Retinal pigment epithelial cell (primary cell): ENCODE measurements around the gene NRL.
"Not testable (repeated sequence)": the region's sequence is repeated elsewhere in the genome, so short reads cannot be mapped to it uniquely, and the experiment has no call there.

Experiments used
- DNase-seq: peaks from one replicate; pipeline ENCODE4 v3.0.0-alpha.2; 2010; ENCODE audit warnings: low read depth
- H3K4me3 ChIP-seq: 2 replicates; pipeline ENCODE4 v1.5.1; 2011; ENCODE audit warnings: mild to moderate bottlenecking, low read length, control low read depth, moderate library complexity
- CTCF ChIP-seq: conservative IDR thresholded peaks from 2 replicates; pipeline ENCODE4 v1.5.1; 2011; ENCODE audit warnings: low read depth, low read length, control low read depth, inconsistent platforms

The NRL gene

GRCh38 chr14:24108336-24108874, 6.3 kb downstream of the NRL start:
- no peak for DNase-seq
- no peak for TF ChIP-seq CTCF
- H3K4me3 ChIP-seq = no peak overlapping the region

- H3K4me3 ChIP-seq = no peak overlapping the region
- TF ChIP-seq CTCF = no peak
- no peak for DNase-seq
These were observed 8.0 kb downstream of the NRL start for GRCh38 chr14:24106672-24107271.

DNA sequence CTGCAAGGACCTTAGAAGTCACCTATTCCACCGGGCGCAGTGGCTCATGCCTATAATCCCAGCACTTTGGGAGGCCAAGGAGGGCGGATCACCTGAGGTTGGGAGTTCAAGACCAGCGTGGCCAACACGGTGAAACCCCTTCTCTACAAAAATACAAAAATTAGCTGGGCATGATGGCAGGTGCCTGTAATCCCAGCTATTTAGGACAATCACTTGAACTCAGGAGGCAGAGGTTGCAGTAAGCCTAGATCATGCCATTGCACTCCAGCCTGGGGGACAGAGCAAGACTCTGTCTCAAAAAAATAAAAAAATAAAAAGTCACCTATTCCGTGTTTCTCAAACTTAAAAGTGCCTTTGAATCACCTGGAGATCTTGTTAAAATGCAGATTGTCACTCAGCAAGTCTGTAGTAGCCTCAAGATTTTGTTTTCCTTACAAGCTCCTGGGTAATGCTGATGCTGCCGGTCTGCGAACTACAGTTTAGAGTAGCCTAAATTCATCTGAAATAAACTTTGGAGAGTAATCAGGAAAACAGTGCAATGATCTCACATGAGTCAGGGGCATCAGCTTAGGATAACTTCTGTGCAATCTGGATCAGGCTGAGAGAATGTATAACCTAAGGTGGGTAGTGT, 9.0 kb downstream of the NRL start:
- not testable (repeated sequence) for DNase-seq, H3K4me3 ChIP-seq

DNA sequence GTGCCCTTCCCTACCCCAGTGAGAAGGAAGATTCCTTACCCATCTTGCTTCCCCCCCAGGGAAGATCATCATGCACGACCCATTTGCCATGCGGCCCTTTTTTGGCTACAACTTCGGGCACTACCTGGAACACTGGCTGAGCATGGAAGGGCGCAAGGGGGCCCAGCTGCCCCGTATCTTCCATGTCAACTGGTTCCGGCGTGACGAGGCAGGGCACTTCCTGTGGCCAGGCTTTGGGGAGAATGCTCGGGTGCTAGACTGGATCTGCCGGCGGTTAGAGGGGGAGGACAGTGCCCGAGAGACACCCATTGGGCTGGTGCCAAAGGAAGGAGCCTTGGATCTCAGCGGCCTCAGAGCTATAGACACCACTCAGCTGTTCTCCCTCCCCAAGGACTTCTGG, 11.3 kb downstream of the NRL start:
- no peak for TF ChIP-seq CTCF
- H3K4me3 ChIP-seq = no peak overlapping the region

DNA sequence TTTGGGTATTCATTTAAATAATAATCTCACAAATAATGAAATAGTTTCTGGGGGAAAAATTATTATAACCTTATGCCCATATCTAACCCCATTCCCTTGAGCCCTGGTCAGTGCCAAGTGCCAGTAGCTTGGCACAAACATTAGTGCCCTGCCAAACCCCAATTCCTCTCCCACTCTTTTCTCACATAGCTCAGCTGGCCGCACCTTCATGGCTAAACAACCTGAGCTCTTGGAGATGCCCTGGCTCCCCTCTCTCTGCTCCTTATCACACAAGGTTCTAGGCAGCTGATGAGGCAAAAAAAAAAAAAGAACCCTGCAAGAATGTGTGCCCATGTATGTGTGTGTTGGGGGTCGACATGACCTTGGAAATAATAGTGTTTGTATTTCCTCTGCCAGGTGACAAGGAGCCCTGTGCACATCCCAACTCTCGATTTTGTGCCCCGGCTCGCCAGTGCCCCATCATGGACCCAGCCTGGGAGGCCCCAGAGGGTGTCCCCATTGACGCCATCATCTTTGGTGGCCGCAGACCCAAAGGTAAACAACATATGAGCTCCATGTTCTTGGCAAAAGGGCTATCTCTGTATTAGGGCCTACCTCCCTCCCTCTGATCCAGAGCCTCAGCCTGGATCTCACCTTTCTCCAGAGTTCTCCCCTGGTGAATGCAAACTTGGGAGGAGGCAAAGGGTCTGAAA, 12.2 kb downstream of the NRL start:
- TF ChIP-seq CTCF = no peak
- no peak for DNase-seq

More for the DNA sequence above, 11.3 kb downstream of the NRL start:
- DNase-seq = no peak

DNA sequence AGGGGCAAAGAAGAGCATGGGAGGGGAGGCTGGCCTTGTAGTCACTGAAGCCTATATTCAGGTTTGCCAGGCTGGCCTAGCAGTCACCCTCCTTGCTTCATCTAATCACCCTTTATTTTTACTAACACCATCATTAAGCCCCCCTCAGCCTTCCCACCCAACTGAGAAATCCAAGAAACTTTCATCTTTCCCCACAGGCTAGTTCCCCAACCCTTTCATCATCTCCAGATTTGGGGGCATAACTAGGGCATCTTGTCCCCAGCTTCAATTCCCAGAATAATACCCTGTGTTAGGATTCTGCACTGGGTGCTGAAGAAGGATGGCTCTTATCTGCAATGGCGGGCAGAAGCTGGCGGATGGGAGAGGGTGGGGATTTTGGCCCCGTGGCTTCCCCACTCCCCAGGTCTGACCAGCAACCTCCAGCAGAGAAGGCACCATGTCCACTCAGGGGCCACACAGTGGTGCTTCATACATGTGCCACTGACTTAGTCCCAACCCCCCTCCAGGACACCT, 13.7 kb downstream of the NRL start:
- TF ChIP-seq CTCF = no peak
- H3K4me3 ChIP-seq = no peak overlapping the region
- DNase-seq = no peak

More for the DNA sequence above, 12.2 kb downstream of the NRL start:
- no peak overlapping the region for H3K4me3 ChIP-seq

GRCh38 chr14:24100197-24100981, 14.4 kb downstream of the NRL start:
- no peak overlapping the region for H3K4me3 ChIP-seq
- no peak for TF ChIP-seq CTCF
- no peak for DNase-seq
